Measurements from ENCODE around the gene PAIP2. TPM values are rescaled to one million over a fixed set of nuclear protein-coding genes. Genes with fewer than 3 reads are reported as not detected.

Gene PAIP2
- total RNA-seq, 1 donor from 2014 or later = 66.0 TPM

GRCh38 chr5:139295346-139296057 is 46.2 kb upstream of the PAIP2 start:
- peak overlapping the region; percentile 99 for H3K27ac ChIP-seq
- no peaks in the 10 kb centered on the region for H3K9me3 ChIP-seq
- DNase-seq (ENCODE audit: extremely low spot score in 2 of 2) = no peak
- TF ChIP-seq POLR2A (IDR thresholded peaks at IDR 0.05) (no peak), CTCF (IDR thresholded peaks at IDR 0.05) (no peak)
- H3K4me3 ChIP-seq = peak overlapping the region; percentile 88 to 96
- intact Hi-C loops (cut with DNase I) = no loop called here
- no peaks in the 10 kb centered on the region for H3K36me3 ChIP-seq
- peaks cover 58% of the 10 kb centered on the region for H3K4me1 ChIP-seq
- H3K27me3 ChIP-seq = no peaks in the 10 kb centered on the region

GRCh38 chr5:139296198-139296597 is 45.5 kb upstream of the PAIP2 start:
- Histone ChIP-seq H3K9me3 (no peaks in the 10 kb centered on the region), H3K27ac (peak overlapping the region; percentile 99), H3K4me3 (no peak overlapping the region), H3K4me1 (peaks cover 65% of the 10 kb centered on the region), H3K36me3 (no peaks in the 10 kb centered on the region), H3K27me3 (no peaks in the 10 kb centered on the region)
- TF ChIP-seq CTCF (IDR thresholded peaks at IDR 0.05) (no peak), POLR2AphosphoS5 (IDR thresholded peaks at IDR 0.05; ENCODE audit: insufficient read depth in 1 of 2, low read depth in 1 of 2) (no peak), POLR2A (IDR thresholded peaks at IDR 0.05) (no peak)
- intact Hi-C loops (cut with DNase I) = no loop called here
- no peak for DNase-seq (ENCODE audit: extremely low spot score in 2 of 2)

GRCh38 chr5:139296862-139297326 is 44.8 kb upstream of the PAIP2 start:
- DNase-seq (ENCODE audit: extremely low spot score in 2 of 2) = no peak
- Histone ChIP-seq H3K9me3 (no peaks in the 10 kb centered on the region), H3K27me3 (no peaks in the 10 kb centered on the region), H3K36me3 (no peaks in the 10 kb centered on the region), H3K27ac (no peak overlapping the region), H3K4me3 (no peak overlapping the region), H3K4me1 (peaks cover 72% of the 10 kb centered on the region)
- TF ChIP-seq POLR2A (IDR thresholded peaks at IDR 0.05) = no peak
- no peak for TF ChIP-seq POLR2AphosphoS5 (IDR thresholded peaks at IDR 0.05; ENCODE audit: insufficient read depth in 1 of 2, low read depth in 1 of 2)
- no peak for TF ChIP-seq CTCF (IDR thresholded peaks at IDR 0.05)
- intact Hi-C loops (cut with DNase I) = no loop called here

GRCh38 chr5:139297439-139298133 is 44.1 kb upstream of the PAIP2 start:
- H3K27ac ChIP-seq = no peak overlapping the region
- peaks cover 79% of the 10 kb centered on the region for H3K4me1 ChIP-seq
- no peak for TF ChIP-seq CTCF (IDR thresholded peaks at IDR 0.05)
- no peak for TF ChIP-seq POLR2A (IDR thresholded peaks at IDR 0.05)
- no peak for TF ChIP-seq POLR2AphosphoS5 (IDR thresholded peaks at IDR 0.05; ENCODE audit: insufficient read depth in 1 of 2, low read depth in 1 of 2)

GRCh38 chr5:139298242-139298641 is 43.4 kb upstream of the PAIP2 start:
- no peaks in the 10 kb centered on the region for H3K27me3 ChIP-seq
- H3K4me1 ChIP-seq = peaks cover 79% of the 10 kb centered on the region
- H3K9me3 ChIP-seq = no peaks in the 10 kb centered on the region
- no peak for DNase-seq (ENCODE audit: extremely low spot score in 2 of 2)
- intact Hi-C loops (cut with DNase I) = no loop called here
- H3K4me3 ChIP-seq = no peak overlapping the region
- no peak overlapping the region for H3K27ac ChIP-seq
- TF ChIP-seq POLR2AphosphoS5 (IDR thresholded peaks at IDR 0.05; ENCODE audit: insufficient read depth in 1 of 2, low read depth in 1 of 2) = no peak
- no peak for TF ChIP-seq CTCF (IDR thresholded peaks at IDR 0.05)
- no peak for TF ChIP-seq POLR2A (IDR thresholded peaks at IDR 0.05)
- no peaks in the 10 kb centered on the region for H3K36me3 ChIP-seq

More at GRCh38 chr5:139297439-139298133, 44.1 kb upstream of the PAIP2 start:
- no peak overlapping the region for H3K4me3 ChIP-seq
- H3K27me3 ChIP-seq = no peaks in the 10 kb centered on the region
- no peak for DNase-seq (ENCODE audit: extremely low spot score in 2 of 2)
- no peaks in the 10 kb centered on the region for H3K36me3 ChIP-seq
- no peaks in the 10 kb centered on the region for H3K9me3 ChIP-seq
- intact Hi-C loops (cut with DNase I) = no loop called here
